AG04449 (cell line): ENCODE measurements around the gene SPAG9.

ENCODE experiments used
- CTCF ChIA-PET: fragments of 350-600 bp; formaldehyde crosslinking; extraction: SDS; loops from one replicate; lab custom pipeline; 2021; ENCODE audit warnings: antibody characterized with exemption; lab: Yijun Ruan, JAX
- POLR2A ChIA-PET: fragments of 400-600, 350-600 bp; formaldehyde crosslinking; extraction: SDS; loops from one replicate; lab custom pipeline; 2020; ENCODE audit warnings: antibody characterized with exemption, inconsistent platforms; lab: Yijun Ruan, JAX
- DNase-seq: peaks from one replicate; pipeline ENCODE4 v3.0.0-alpha.2; 2010; ENCODE audit warnings: low read depth, low spot score
- H3K4me3 ChIP-seq: 2 replicates; pipeline ENCODE4 v1.5.1; 2011; ENCODE audit warnings: low read depth, mild to moderate bottlenecking, control low read depth, low read length
- TF ChIP-seq, protein P1 (sequence below): IDR thresholded peaks from one replicate; pipeline ENCODE4 v1.5.1; 2011; ENCODE audit warnings: mild to moderate bottlenecking, moderate library complexity, low read length, control low read depth, inconsistent platforms; ENCODE audit not compliant: insufficient read depth; ENCODE audit errors: missing control alignments

The SPAG9 gene, protein sequence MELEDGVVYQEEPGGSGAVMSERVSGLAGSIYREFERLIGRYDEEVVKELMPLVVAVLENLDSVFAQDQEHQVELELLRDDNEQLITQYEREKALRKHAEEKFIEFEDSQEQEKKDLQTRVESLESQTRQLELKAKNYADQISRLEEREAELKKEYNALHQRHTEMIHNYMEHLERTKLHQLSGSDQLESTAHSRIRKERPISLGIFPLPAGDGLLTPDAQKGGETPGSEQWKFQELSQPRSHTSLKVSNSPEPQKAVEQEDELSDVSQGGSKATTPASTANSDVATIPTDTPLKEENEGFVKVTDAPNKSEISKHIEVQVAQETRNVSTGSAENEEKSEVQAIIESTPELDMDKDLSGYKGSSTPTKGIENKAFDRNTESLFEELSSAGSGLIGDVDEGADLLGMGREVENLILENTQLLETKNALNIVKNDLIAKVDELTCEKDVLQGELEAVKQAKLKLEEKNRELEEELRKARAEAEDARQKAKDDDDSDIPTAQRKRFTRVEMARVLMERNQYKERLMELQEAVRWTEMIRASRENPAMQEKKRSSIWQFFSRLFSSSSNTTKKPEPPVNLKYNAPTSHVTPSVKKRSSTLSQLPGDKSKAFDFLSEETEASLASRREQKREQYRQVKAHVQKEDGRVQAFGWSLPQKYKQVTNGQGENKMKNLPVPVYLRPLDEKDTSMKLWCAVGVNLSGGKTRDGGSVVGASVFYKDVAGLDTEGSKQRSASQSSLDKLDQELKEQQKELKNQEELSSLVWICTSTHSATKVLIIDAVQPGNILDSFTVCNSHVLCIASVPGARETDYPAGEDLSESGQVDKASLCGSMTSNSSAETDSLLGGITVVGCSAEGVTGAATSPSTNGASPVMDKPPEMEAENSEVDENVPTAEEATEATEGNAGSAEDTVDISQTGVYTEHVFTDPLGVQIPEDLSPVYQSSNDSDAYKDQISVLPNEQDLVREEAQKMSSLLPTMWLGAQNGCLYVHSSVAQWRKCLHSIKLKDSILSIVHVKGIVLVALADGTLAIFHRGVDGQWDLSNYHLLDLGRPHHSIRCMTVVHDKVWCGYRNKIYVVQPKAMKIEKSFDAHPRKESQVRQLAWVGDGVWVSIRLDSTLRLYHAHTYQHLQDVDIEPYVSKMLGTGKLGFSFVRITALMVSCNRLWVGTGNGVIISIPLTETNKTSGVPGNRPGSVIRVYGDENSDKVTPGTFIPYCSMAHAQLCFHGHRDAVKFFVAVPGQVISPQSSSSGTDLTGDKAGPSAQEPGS (N-terminal part only)

DNA sequence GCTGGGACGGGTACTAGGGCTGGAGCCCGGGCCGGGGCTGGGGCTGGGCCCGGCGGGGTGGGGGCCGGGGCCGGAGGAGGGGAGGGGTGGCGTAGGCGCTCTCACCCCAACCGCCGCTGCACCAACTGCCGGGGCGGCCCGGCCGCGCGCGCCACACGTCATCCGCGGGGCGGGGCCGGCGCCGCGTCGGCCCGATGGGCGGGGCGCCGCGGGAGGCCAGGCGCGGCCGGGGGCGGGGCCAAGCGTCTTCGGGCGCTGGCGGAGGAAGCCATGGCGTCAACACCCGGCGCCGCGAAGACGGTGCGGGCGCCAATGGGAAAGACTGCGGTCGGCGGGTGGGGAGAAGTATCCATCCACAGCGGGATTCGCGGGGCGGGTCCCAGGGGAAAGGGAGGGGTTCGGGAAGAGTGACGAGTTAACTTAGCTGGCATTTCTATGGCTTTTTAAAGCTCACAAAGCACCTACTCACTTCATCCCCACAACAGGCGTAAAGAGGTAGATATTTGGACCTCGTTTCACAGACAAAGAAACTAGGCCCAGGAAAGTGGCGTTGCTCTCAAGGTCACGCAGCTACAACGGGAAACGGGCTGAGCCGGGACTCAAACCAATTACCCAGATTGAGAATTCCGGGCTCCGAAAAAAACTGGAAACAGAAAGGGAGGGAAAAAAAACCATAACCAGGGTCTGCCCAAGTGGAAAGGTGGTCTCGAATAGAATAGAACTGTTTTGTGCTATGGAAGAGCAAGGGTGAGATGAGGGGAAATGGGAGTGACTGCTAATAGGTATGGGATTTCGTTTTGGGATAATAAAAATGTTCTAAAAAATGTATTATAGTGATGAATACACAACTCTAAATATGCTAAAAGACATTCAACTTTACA is at the start of gene SPAG9:
SPAG9 (minus strand) TSS at position 130 of the 881 bp plus-strand sequence. CDS start 212 bp downstream, outside the sequence.
- ChIA-PET POLR2A (interaction anchor here (0.6 to 2.6 kb wide), 7 partner anchors 15 to 255 kb away, joined by 3 to 9 read pairs (median 3); partner anchors contain the start of genes NME1 and TOB1), CTCF (interaction anchor here (0.5 to 4.3 kb wide), 8 partner anchors 11 to 120 kb away, joined by 3 to 21 read pairs (median 3); partner anchors contain the start of gene NME1)
- TF ChIP-seq, protein P1, sequence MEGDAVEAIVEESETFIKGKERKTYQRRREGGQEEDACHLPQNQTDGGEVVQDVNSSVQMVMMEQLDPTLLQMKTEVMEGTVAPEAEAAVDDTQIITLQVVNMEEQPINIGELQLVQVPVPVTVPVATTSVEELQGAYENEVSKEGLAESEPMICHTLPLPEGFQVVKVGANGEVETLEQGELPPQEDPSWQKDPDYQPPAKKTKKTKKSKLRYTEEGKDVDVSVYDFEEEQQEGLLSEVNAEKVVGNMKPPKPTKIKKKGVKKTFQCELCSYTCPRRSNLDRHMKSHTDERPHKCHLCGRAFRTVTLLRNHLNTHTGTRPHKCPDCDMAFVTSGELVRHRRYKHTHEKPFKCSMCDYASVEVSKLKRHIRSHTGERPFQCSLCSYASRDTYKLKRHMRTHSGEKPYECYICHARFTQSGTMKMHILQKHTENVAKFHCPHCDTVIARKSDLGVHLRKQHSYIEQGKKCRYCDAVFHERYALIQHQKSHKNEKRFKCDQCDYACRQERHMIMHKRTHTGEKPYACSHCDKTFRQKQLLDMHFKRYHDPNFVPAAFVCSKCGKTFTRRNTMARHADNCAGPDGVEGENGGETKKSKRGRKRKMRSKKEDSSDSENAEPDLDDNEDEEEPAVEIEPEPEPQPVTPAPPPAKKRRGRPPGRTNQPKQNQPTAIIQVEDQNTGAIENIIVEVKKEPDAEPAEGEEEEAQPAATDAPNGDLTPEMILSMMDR, result no peak
- H3K4me3 ChIP-seq, result peak within 1 kb of the TSS; percentile 96
- DNase-seq, result peak; percentile 75

DNA sequence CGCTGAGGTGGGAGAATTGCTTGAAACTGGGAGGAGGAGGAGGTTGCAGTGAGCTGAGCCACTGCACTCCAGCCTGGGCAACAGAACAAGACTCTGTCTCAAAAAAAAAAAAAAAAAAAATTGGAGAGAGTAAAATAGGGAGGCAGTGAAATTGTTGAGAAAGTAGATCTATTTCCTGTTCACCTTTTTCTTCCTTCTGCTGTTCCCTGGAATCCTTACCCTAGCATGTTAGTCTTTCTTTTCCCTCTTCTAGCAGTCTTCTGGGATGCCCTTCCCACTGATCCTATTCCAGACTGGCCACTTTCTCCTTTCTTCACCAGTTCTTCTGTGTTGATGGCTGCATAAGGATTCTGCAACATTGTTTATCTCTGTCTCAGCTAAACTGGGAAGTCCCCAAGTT is 48.7 kb upstream of the SPAG9 start:
- no peak for DNase-seq
- H3K4me3 ChIP-seq, result no peak overlapping the region
- TF ChIP-seq, protein P1, result no peak
- ChIA-PET POLR2A (no interaction called here), CTCF (interaction anchor here (1.9 kb wide), 1 partner anchor 169 kb away, joined by 6 read pairs; no protein-coding TSS in a partner anchor)

DNA sequence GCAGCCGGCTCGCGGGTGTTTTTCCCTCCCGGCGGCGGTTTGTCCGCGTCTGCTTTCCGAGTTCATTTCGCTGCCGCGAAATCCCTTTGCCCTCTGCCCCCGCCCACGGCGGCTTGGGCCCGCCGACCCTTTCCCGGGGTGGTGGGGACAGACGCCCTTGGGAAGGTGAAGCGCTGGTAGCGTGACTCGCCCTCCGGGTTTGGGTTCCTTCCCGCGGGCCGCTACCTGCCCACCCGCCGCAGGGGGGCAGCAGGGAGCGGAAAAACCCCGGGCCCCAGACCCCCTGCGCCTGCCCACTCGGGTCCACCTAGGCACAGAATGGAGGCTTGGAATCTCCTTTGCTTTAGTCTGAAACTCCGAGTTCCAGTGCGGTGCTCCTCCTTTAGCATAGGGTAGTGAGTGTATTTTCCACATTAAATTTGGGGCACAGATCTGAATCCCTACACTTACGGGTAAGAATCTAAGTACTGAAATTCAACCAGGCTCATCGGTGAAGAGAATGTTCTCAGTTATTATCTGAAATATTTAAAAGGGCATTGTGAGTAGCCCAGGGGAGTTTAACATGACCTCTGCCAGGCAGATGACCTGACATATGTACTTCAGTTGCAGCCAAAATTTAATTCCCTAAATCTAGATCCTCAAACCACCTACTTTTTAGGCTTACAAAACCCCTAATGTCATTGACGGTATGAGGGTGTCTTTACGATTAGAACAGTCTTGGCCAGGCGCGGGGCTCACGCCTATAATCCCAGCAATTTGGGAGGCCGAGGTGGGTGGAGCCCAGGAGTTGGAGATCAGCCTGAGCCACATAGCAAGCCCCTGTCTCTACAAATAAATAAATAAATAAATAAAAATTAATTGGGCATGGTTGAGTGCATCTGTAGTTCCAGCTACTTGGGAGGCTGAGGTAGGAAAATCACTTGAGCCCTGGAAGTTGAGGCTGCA is 46.6 kb upstream of the SPAG9 start:
- peak overlapping the region; percentile 82 for H3K4me3 ChIP-seq
- ChIA-PET CTCF (interaction anchor here (0.7 to 1.3 kb wide), 5 partner anchors 9 to 167 kb away, joined by 3 to 8 read pairs (median 4); no protein-coding TSS in a partner anchor), POLR2A (interaction anchor here (0.5 to 1.7 kb wide), 3 partner anchors 13 to 301 kb away, joined by 3 to 4 read pairs (median 4); partner anchors contain the start of gene TOB1)
- no peak for DNase-seq
- TF ChIP-seq, protein P1, result peak; percentile 89

DNA sequence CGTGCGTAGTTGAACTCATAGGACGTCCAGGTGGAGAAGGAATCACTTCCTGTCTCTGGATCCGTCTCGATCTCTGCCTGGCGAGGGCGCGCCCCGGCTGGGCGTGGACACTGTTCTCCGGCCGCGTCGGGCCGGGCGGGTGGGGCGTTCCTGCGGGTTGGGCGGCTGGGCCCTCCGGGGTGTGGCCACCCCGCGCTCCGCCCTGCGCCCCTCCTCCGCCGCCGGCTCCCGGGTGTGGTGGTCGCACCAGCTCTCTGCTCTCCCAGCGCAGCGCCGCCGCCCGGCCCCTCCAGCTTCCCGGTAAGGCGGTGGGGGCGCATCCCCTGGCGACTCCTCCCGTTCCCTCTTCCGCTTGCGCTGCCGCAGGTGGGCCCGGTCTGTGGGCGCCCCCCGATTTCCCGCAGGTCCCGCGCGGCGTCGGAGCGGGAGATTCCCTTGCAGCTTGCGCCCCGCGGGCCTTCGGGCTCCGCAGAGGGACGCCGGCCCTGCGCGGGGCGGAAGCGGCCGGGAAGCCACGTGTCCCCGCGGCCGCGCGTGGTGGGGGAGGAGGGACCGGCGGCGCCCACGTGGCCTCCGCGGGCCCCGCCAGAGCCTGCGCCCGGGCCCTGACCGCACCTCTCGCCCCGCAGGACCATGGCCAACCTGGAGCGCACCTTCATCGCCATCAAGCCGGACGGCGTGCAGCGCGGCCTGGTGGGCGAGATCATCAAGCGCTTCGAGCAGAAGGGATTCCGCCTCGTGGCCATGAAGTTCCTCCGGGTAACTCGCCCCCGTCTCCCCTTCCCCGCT is 45.7 kb upstream of the SPAG9 start, which contains the start of gene NME2:
NME2 (plus strand) TSS at position 214 of the 789 bp plus-strand sequence; CDS start at position 634, 420 bp downstream.
- DNase-seq, result no peak
- ChIA-PET POLR2A (interaction anchor here (0.7 to 1.7 kb wide), 6 partner anchors 9 to 300 kb away, joined by 3 to 5 read pairs (median 4); partner anchors contain the start of genes NME1 and TOB1), CTCF (interaction anchor here (0.6 to 2.1 kb wide), 5 partner anchors 10 to 167 kb away, joined by 3 to 8 read pairs (median 5); no protein-coding TSS in a partner anchor)
- TF ChIP-seq, protein P1, result peak; percentile 23
- H3K4me3 ChIP-seq, result peak within 1 kb of the TSS; percentile 82
